IPS-11a (cell line): ENCODE data around the gene SIRT3.
"Not testable (repeated sequence)": the region's sequence is repeated elsewhere in the genome, so short reads cannot be mapped to it uniquely, and the experiment has no call there.

ENCODE experiments used
- H3K4me3 ChIP-seq: one replicate; pipeline ENCODE4 v1.5.1; 2013; ENCODE audit warnings: low read depth, low read length, control low read depth

The SIRT3 gene

DNA sequence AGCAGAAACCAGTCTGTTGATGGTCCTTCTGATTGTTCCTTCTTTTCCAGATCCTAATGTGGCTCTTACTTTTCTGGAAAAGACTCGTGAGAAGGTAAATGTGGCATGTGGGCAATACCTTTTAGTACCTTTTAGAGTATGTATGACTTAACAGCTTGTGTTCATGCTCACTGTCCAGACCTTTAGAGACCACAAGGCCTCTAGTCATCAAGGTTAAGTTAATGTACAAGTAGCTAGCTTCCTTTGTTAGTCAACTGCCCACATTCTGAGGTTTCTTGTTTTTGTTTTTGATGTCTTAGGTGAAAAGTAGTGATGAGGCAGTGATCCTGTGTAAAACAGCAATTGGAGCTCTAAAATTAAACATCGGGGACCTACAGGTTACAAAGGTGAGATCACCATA, 8.2 kb upstream of the SIRT3 start:
- H3K4me3 ChIP-seq: no peak overlapping the region

GRCh38 chr11:241634-242033, 5.5 kb upstream of the SIRT3 start:
- H3K4me3 ChIP-seq: no peak overlapping the region

- no peak overlapping the region for H3K4me3 ChIP-seq
These were observed 4.2 kb upstream of the SIRT3 start for GRCh38 chr11:240315-240714.

- not testable (repeated sequence) for H3K4me3 ChIP-seq
These were observed 2.2 kb upstream of the SIRT3 start for GRCh38 chr11:238346-238745.

DNA sequence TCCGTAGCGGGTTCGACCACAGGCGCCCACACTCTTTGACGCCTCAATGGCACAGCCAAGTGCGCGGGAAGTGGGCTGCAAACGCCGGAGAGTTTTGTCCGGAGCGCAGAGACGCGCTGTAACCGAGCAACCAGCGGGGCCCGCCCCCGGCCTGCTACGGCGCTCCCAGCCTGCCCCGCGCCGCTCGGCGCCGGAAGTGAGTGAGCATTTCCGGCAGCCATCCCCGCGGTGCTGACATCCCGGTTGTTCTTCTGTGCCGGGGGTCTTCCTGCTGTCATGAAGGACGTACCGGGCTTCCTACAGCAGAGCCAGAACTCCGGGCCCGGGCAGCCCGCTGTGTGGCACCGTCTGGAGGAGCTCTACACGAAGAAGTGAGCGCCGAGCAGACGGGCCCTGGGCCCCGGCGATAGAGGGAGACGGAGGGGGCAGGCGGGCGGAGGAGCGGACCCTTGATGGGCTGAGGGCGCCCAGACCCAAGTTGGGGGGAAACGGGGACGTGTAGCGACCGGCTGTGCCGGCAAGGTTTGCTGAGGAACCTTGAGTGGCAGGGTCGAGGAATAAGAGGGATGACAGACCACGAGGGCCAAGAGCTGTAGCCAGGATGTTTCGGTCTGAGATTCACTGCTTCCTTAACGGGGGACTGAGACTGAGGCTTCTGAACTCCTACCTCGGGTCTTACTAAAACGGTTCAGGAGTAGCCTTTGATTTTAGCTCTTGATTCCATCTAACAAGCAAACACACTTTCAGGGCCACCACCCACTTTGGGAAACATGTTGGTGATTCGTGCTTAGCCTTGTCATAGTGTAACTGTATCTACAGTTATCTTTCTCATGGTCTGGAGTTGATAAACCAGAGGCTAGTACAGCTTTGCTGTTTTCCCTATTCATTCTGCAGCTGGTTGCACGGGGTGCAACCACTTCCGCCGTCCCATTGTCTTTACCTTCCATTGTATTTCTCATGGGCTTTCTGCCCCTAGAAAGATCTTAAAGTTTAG, 929 bp upstream of the SIRT3 start, which contains the start of gene PSMD13:
Gene PSMD13 (plus strand): TSS at position 203 of the 994 bp plus-strand sequence. CDS start 74 bp downstream, at position 277.
- peak within 1 kb of the TSS; percentile 90 for H3K4me3 ChIP-seq

DNA sequence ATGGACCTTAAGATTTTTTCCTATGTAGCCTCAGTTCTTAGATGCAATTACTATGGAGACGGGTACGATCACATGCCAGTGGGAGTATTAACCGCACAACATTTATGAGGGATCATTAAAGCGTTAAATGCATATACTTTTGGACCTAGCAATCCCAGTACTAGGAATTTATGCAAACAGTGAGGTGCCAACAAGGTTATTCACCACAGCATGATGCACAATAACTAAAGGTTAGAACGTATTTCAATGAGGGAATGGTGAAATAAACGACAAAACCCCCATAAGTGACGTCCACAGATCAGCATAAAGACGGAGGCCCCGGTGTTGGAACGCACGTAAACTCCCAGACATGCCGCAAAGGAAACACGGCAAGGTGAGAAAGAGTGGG, 539 bp downstream of the SIRT3 start:
- peak overlapping the region; percentile 50 for H3K4me3 ChIP-seq

- H3K4me3 ChIP-seq: peak overlapping the region; percentile 50
These were observed 962 bp downstream of the SIRT3 start for GRCh38 chr11:235180-235579.

DNA sequence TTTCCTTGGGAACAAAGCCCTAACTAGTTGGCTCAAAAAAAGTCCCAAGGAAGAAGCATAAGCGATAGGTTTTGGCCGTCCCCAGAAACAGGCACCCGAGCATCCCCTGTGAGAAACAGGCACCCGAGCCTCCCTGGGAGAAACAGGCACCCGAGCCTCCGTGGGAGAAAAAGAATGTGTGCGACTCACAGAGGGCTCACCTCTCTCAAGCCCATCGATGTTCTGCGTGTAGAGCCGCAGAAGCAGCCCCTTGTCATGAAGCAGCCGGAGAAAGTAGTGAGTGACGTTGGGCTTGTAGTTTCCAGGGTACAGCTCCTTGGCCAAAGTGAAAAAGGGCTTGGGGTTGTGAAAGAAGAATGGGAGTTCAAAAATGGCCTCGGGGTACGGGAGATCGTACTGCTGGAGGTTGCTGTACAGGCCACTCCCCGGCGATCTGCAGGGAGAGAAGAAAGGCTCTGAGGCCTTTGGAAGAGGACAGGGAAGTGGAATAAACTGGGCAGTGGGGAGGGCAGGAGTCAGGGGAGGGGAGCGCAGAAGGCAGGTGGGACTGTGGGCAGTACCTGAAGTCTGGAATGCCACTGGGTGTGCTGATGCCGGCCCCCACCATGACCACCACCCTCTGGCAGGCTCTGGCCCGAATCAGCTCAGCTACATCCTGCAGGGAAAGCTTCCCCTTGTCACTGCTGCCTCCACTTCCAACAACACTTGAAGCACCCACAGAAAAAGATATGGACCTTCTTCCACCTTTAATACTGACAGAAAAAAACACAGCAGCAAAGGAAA, 3.2 kb downstream of the SIRT3 start:
- H3K4me3 ChIP-seq: no peak overlapping the region

GRCh38 chr11:230431-230830, 5.7 kb downstream of the SIRT3 start:
- no peak overlapping the region for H3K4me3 ChIP-seq

DNA sequence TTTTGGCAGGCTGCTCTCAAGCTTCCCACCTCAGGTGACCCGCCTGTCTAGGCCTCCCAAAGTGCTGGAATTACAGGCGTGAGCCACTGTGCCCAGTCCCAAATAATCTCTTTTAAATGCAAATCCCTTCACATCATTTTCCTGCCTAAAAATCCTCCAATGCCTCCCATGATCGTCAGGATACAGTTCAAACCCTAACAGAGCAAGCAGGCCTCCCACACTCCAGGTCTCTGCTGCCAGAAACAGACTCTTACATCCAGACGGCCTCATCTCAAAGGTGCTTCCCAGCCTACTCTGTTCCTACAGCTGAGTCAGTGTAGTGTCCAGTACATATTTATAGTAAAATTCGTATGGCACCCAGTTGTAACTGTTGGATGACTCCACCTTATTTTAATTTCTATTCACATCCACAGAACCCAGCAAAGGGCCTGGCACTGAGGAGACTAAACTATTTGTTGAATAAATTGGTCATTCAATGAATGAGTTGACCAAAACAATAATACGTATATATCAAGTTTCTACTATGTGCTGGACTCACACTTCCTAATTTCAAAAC, 8.2 kb downstream of the SIRT3 start:
- no peak overlapping the region for H3K4me3 ChIP-seq

DNA sequence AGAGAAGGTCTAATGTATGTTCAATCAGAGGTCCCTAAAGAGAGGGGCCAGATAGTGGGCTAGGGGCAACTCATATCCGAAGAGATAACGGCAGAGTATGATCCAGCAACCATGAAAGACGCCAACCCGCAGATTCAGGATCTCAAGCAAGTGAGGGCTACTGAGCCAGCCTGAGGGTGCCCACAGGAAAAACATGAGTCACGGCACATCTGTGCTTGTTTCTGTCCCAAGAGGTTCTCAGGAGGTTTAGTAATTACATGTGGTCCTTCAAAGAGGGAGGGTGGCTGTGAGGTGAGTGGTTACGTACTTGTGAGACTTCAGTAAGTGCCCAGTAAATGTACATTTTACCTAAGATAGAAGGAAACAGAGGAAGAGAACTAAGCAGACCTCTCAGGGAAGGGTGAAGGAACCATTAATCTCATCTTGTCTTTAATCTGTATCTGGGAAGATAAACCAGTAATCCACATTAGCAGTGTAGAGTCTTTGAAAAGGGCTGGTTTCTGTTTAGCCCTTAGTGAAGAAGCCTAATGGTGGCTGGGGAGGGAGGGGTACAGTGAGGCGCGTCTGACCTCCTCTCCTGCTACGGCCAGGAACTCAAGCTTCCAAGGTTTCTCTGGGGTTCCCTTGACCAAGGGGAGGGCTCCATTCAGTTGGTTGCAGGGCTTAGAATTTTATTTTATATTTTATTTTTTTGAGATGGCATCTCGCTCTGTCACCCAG, 10.2 kb downstream of the SIRT3 start:
- H3K4me3 ChIP-seq: no peak overlapping the region

GRCh38 chr11:224424-224823, 11.7 kb downstream of the SIRT3 start:
- H3K4me3 ChIP-seq: no peak overlapping the region

GRCh38 chr11:223884-224283, 12.3 kb downstream of the SIRT3 start:
- no peak overlapping the region for H3K4me3 ChIP-seq

DNA sequence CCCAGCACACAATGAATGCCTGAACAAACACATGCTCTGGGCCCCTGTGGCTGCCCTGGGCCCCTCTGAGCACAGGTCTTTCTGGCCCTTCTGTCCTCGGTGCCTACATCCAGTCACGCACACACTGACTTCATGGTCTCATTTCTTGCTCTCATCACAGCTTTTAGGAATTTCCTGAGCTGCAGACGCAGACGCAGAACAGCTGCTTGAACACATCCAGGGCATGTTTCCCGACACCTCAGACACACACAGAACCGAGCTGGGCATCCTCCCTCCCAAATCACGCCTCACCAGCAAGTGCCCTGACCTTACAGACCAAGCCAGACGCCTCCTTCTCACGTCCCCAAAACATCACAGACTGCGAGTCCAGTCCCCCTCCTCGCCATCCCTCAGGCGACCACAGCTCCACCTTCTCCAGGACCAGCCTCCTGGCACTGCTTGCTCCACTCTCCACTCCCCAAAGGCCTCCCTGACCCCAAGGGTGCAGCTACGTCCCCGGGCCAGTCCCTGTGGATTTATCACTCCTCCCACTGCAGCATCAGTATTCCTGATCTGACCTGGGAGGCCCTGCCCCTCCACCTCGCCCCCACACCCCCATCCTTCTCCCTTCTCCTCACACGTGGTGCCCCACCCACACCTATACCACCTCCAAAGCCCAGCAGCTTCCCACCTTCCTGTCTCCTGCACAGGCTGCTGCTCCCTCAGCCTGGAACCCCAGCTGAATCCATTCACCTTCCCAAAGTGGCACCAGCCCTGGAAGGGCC, 12.9 kb downstream of the SIRT3 start:
- H3K4me3 ChIP-seq: no peak overlapping the region

GRCh38 chr11:221998-222789, 13.9 kb downstream of the SIRT3 start:
- no peak overlapping the region for H3K4me3 ChIP-seq

DNA sequence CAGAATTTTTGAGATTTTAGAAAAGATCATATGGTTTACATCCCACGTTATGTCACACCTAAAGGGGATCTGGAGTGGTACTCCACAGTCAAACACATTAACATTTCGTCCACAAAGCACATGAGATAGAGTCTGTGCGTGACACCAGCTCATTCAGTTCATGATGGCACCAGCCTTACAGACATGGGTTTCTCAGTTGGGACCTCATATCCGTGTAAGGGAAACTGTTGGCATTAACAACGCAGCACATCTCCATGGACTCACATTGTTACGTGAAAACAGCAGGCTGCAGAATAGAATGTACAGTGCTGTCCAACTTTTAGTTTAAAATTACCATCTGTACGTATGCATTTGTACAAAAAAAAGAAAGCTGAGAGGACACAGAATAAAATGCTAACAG, 14.6 kb downstream of the SIRT3 start:
- H3K4me3 ChIP-seq: no peak overlapping the region

DNA sequence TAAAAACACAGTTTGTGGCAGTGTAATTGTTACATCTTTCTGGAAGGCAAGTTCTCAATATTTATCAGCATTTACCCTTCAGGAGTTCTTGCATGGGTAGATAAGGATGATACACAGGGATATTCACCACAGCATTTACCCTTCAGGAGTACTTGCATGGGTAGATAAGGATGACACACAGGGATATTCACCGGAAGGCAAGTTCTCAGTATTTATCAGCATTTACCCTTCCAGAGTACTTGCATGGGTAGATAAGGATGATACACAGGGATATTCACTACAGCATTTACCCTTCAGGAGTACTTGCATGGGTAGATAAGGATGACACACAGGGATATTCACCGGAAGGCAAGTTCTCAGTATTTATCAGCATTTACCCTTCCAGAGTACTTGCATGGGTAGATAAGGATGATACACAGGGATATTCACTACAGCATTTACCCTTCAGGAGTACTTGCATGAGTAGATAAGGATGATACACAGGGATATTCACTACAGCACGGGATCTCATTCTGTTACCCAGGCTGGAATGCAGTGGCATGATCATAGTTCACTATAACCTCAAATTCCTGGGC, 15.4 kb downstream of the SIRT3 start:
- not testable (repeated sequence) for H3K4me3 ChIP-seq

- no peak overlapping the region for H3K4me3 ChIP-seq
These were observed 17.1 kb downstream of the SIRT3 start for GRCh38 chr11:218815-219593.
